Glutamatergic neuron (in vitro differentiated cells): ENCODE data around the gene GATAD2A. TPM values are rescaled to one million over a fixed set of nuclear protein-coding genes. Genes with fewer than 3 reads are reported as not detected.
"Not testable (repeated sequence)": the region's sequence is repeated elsewhere in the genome, so short reads cannot be mapped to it uniquely, and the experiment has no call there.

ENCODE experiments used
- DNase-seq: peaks from one replicate; pipeline ENCODE4 v3.0.0; 2022
- H3K27ac Mint-ChIP-seq: one replicate; pipeline ENCODE4 v1.8.0; 2020; ENCODE audit warnings: mild to moderate bottlenecking, mixed read lengths, inconsistent platforms; ENCODE audit not compliant: unreplicated experiment
- H3K27me3 Mint-ChIP-seq: one replicate; pipeline ENCODE4 v1.8.0; 2020; ENCODE audit warnings: mild to moderate bottlenecking, moderate library complexity, mixed read lengths, inconsistent platforms; ENCODE audit not compliant: unreplicated experiment
- H3K36me3 Mint-ChIP-seq: one replicate; pipeline ENCODE4 v1.8.0; 2020; ENCODE audit warnings: mild to moderate bottlenecking, mixed read lengths, inconsistent platforms; ENCODE audit not compliant: unreplicated experiment
- H3K4me1 Mint-ChIP-seq: one replicate; pipeline ENCODE4 v1.8.0; 2020; ENCODE audit warnings: mild to moderate bottlenecking, low read depth, mixed read lengths, inconsistent platforms; ENCODE audit not compliant: unreplicated experiment
- H3K4me3 Mint-ChIP-seq: one replicate; pipeline ENCODE4 v1.8.0; 2020; ENCODE audit warnings: mild to moderate bottlenecking, mixed read lengths, inconsistent platforms; ENCODE audit not compliant: unreplicated experiment
- H3K9me3 Mint-ChIP-seq: one replicate; pipeline ENCODE4 v1.8.0; 2020; ENCODE audit warnings: mild to moderate bottlenecking, moderate library complexity, mixed read lengths, inconsistent platforms; ENCODE audit not compliant: unreplicated experiment
- CTCF ChIP-seq: fragments of 200-600 bp; sonication (generic); IDR thresholded peaks from one replicate; pipeline ENCODE4 v1.5.0; 2021; ENCODE audit not compliant: partially characterized antibody, unreplicated experiment
- total RNA-seq: library from RNA; stranded (reverse); fragmentation: NEBNext Ultra II Directional; extraction: Animal tissue kit (Norgen Biotek cat#: 25700); gene quantifications from one replicate; pipeline ENCODE4 v1.2.1, GENCODE V29; 2021; ENCODE audit not compliant: unreplicated experiment

The GATAD2A gene
- total RNA-seq, 1 donor from 2014 or later, result 203 TPM

DNA sequence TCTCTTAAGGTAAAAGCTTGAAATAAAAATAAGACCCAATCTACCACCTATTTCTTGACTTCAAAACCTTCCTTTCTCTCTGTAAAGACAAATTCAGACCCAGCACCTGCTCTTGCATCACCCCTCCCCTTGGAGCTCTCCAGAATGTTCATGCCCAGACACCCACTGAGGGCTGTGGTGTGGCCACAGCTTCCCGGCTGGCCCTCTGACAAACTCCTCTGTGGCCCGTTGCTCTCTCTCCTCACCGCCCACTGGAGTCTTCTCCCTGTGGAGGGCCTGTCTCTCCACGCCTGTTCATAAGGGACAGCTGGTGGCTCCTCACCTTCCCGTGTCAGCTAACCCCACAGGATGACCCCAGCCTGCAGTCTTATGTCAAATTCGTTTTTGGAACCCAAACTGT, 60.7 kb downstream of the GATAD2A start:
- peak overlapping the region; percentile 2 for H3K27ac Mint-ChIP-seq
- H3K36me3 Mint-ChIP-seq, result peaks cover 34% of the 10 kb centered on the region
- peaks cover 29% of the 10 kb centered on the region for H3K4me1 Mint-ChIP-seq
- no peak for TF ChIP-seq CTCF
- peaks cover 15% of the 10 kb centered on the region for H3K27me3 Mint-ChIP-seq
- DNase-seq, result no peak
- H3K4me3 Mint-ChIP-seq, result no peak overlapping the region
- peaks cover 36% of the 10 kb centered on the region for H3K9me3 Mint-ChIP-seq

- DNase-seq, result no peak
- peaks cover 31% of the 10 kb centered on the region for H3K9me3 Mint-ChIP-seq
- peaks cover 34% of the 10 kb centered on the region for H3K36me3 Mint-ChIP-seq
- H3K27ac Mint-ChIP-seq, result no peak overlapping the region
- peaks cover 12% of the 10 kb centered on the region for H3K27me3 Mint-ChIP-seq
- TF ChIP-seq CTCF, result no peak
- H3K4me3 Mint-ChIP-seq, result no peak overlapping the region
- peaks cover 10% of the 10 kb centered on the region for H3K4me1 Mint-ChIP-seq
These were observed 63.1 kb downstream of the GATAD2A start for GRCh38 chr19:19468424-19469050.

DNA sequence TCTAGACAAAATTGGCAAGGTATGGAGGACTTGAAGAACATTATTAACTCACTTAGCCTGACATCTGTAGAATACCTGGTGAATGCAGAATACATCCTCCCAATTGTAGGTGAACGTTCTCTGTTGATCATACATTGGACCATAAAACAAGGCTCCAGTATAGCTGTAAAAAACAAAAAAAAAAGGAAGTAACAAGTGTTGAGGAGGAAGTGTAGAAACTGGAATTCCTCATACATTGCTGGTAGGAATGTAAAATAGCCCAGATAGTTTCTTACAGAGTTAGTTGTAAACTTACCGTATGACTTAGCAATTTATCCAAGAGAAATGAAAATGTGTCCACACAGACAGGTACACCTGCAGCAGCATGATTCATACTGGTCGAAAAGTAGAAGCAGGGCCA, 65.1 kb downstream of the GATAD2A start:
- no peak for DNase-seq
- H3K9me3 Mint-ChIP-seq, result peaks cover 35% of the 10 kb centered on the region
- no peak overlapping the region for H3K4me3 Mint-ChIP-seq
- H3K27me3 Mint-ChIP-seq, result peaks cover 15% of the 10 kb centered on the region
- H3K4me1 Mint-ChIP-seq, result peaks cover 14% of the 10 kb centered on the region
- peaks cover 30% of the 10 kb centered on the region for H3K36me3 Mint-ChIP-seq
- no peak overlapping the region for H3K27ac Mint-ChIP-seq
- TF ChIP-seq CTCF, result no peak

GRCh38 chr19:19471682-19472081, 66.2 kb downstream of the GATAD2A start:
- peaks cover 20% of the 10 kb centered on the region for H3K36me3 Mint-ChIP-seq
- no peak overlapping the region for H3K27ac Mint-ChIP-seq
- no peak for TF ChIP-seq CTCF
- H3K9me3 Mint-ChIP-seq, result peaks cover 35% of the 10 kb centered on the region
- DNase-seq, result no peak
- H3K27me3 Mint-ChIP-seq, result peaks cover 18% of the 10 kb centered on the region
- peaks cover 25% of the 10 kb centered on the region for H3K4me1 Mint-ChIP-seq
- H3K4me3 Mint-ChIP-seq, result no peak overlapping the region

DNA sequence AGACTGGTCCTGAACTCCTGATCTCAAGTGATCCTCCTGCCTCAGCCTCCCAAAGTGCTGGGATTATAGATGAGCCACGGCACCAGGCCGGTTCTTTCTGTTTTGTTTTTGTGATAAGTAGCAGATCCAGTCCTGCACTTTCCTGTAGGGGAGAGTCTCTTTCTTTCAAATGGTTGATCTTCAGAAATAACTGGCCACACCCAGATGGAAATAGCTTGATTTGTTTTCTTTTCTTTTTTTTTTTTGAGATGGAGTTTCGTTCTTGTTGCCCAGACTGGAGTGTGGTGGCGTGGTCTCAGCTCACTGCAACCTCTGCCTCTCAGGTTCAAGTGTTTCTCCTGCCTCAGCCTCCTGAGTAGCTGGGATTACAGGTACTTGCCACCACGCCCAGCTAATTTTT, 66.6 kb downstream of the GATAD2A start:
- not testable (repeated sequence) for H3K27ac Mint-ChIP-seq, DNase-seq, H3K4me3 Mint-ChIP-seq
- Mint-ChIP-seq H3K4me1 (peaks cover 30% of the 10 kb centered on the region), H3K27me3 (peaks cover 21% of the 10 kb centered on the region), H3K36me3 (peaks cover 18% of the 10 kb centered on the region), H3K9me3 (peaks cover 39% of the 10 kb centered on the region)
